GM13976 (cell line): ENCODE measurements around the gene TTC7B.

Experiments
- DNase-seq: peaks from one replicate; pipeline ENCODE4 v3.0.0; 2012; ENCODE audit warnings: low spot score
- CTCF ChIP-seq: IDR thresholded peaks from 2 replicates; pipeline ENCODE4 v1.5.1; 2012; ENCODE audit warnings: borderline replicate concordance, mild to moderate bottlenecking; ENCODE audit not compliant: insufficient read depth; ENCODE audit errors: extremely low read depth, missing control alignments, control extremely low read depth
- in situ Hi-C: fragments of 300-500 bp; cut with MboI; formaldehyde crosslinking; loops from one replicate; pipeline ENCODE4 v1.12.0; 2022; ENCODE audit warnings: low sequenced_read_pairs, mixed read lengths, inconsistent platforms; ENCODE audit not compliant: unreplicated experiment

TTC7B gene

GRCh38 chr14:90535556-90536090 lies 280.6 kb downstream of the TTC7B start:
- no peak for TF ChIP-seq CTCF
- in situ Hi-C loops = no loop called here
- DNase-seq = no peak

- TF ChIP-seq CTCF = no peak
- in situ Hi-C loops = no loop called here
- DNase-seq = no peak
Observed at GRCh38 chr14:90534838-90535555, 281.2 kb downstream of the TTC7B start.

DNA sequence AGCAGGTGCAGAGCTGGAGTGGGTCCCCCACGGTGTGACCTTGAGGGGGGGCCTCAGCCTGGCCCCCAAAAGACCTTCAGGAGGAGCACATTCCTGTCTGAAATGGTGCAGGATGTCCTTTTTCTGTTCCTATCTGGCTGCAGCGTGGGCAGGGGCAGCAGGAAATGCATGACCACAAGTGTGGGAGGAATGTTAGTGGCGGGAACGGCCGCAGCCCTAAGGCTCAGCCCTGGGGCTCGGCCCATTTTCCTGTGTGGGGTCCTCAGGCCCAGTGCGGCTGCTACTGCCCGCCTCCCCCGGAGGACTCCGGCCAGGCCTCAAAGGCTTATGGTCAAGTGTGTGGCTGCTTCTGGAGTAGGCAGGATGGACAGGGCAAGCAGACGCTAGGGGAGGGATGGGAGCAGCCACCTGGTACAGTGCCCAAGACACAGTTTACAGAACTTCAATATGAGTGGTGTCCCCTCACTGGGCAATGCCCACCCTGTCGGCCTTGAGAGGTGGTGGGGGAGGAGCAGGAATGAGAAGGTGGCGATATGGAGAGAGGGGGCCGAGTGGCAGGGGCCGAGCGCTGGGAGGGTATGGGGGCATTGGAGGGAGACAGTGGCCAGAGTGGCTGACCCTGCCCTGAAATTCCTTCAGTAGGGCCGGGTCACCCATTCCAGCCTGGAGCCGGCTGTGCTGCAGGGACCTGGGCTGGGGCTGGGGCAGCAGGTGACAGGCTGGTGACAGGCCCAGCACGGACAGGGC lies 282.0 kb downstream of the TTC7B start:
- DNase-seq = no peak
- TF ChIP-seq CTCF = no peak
- in situ Hi-C loops = no loop called here

DNA sequence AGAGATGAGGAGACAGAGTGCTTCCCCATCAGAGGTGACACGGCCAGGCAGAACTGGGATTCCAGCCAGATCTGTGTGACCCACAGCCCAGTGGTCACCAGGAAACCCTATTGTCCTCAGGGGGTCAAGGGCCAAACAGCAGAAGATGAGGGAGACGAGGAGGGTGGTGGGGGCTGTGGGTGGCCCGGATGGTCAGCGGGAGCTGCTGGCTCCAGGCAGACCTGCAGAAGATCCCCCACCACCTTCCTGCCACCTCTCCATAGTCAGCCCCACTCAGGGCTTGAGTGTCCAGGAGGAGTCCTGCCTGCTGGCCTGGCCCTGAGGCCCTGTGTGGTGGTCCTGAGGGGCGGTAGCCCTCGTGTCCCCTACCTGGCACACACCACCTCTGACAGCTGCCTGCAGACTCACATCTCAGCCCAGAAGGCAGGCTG lies 282.6 kb downstream of the TTC7B start:
- in situ Hi-C loops = no loop called here
- no peak for TF ChIP-seq CTCF
- DNase-seq = no peak

DNA sequence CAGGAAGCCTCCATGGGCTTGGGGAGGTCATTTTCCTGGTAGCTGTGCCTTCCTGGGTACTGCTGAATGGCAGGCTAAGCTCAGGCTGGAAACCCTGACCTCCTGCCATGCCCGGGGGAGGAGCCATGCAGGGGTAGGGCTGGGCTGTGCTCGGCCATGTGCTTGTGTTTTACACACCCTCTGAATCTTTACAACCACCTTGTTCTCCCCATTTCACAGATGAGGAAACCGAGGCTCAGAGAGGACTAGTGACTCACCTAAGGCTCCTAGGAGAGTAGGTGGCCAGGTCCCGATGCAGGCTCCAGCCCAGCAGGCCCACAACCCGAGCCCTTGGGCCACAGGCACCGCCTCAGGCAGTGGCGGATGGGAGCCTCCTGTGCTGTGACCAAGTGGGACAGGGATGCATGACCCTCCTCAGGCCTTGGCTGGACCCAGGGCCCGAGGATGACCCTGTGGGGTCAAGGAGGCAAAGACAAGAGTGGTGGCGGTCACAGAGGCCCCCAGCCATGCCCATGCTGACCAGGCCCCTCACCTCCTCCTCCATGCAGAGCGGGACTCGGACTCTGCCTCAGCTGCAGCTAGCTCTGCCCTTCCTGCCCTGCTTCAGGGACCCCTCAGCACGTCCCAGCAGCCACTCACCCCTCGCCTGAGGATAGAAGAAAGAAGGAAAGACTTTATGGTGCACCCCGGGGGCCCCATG lies 283.3 kb downstream of the TTC7B start:
- in situ Hi-C loops = no loop called here
- no peak for DNase-seq
- no peak for TF ChIP-seq CTCF

GRCh38 chr14:90531497-90531896 lies 284.7 kb downstream of the TTC7B start:
- in situ Hi-C loops = no loop called here
- DNase-seq = no peak
- no peak for TF ChIP-seq CTCF
